Spleen (tissue), 11 donors: ENCODE measurements around the gene SURF1. TPM values are rescaled to one million over a fixed set of nuclear protein-coding genes. Genes with fewer than 3 reads are reported as not detected.

ENCODE experiments used
- DNase-seq: peaks from one replicate; pipeline ENCODE4 v3.0.0-alpha.2; 2020
- H3K27ac ChIP-seq, 8 donors: fragments of 200-600 bp; sonication (generic) in 7 of 8; 1 replicate in 4 of 8; 2 replicates in 4 of 8; pipeline versions ENCODE4 v1.5.0 to v1.8.0; 2016 to 2021; ENCODE audit warnings: inconsistent platforms in 4 of 8, mild to moderate bottlenecking in 4 of 8, moderate library complexity in 1 of 8
- H3K27me3 ChIP-seq, 7 donors: fragments of 200-600 bp; sonication (generic) in 6 of 7; replicated peaks in 1 of 7; 1 replicate in 4 of 7; 2 replicates in 3 of 7; pipeline versions ENCODE4 v1.5.0 to v1.8.0; 2016 to 2021; ENCODE audit warnings: inconsistent platforms in 3 of 7, mild to moderate bottlenecking in 1 of 7
- H3K36me3 ChIP-seq, 6 donors: fragments of 200-600 bp; sonication (generic) in 5 of 6; 1 replicate in 4 of 6; 2 replicates in 2 of 6; pipeline versions ENCODE4 v1.5.0 to v1.8.0; 2016 to 2021; ENCODE audit warnings: inconsistent platforms in 2 of 6
- H3K4me1 ChIP-seq, 6 donors: fragments of 200-600 bp; sonication (generic) in 5 of 6; 1 replicate in 3 of 6; 2 replicates in 3 of 6; pipeline versions ENCODE4 v1.5.0 to v1.8.0; 2016 to 2021; ENCODE audit warnings: inconsistent platforms in 3 of 6
- H3K4me3 ChIP-seq, 8 donors: fragments of 200-600 bp; sonication (generic) in 7 of 8; 1 replicate in 4 of 8; 2 replicates in 4 of 8; pipeline versions ENCODE4 v1.5.0 to v1.8.0; 2016 to 2021; ENCODE audit warnings: inconsistent platforms in 4 of 8, mild to moderate bottlenecking in 4 of 8, moderate library complexity in 2 of 8
- H3K9me3 ChIP-seq, 8 donors: fragments of 200-600 bp; sonication (generic) in 7 of 8; 1 replicate in 4 of 8; 2 replicates in 4 of 8; pipeline versions ENCODE4 v1.5.0 to v1.8.0; 2016 to 2021; ENCODE audit warnings: inconsistent platforms in 4 of 8
- CTCF ChIP-seq, 11 experiments: fragments of 200-600 bp in 7 of 11; fragments of 450-650 bp in 4 of 11; sonication (generic) in 4 of 11; IDR thresholded peaks in 8 of 11; conservative IDR thresholded peaks in 3 of 11; 1 replicate in 7 of 11; 2 replicates in 4 of 11; pipeline versions ENCODE4 v1.4.0 to v1.8.0; 2016 to 2021; ENCODE audit warnings: antibody characterized with exemption in 11 of 11, inconsistent platforms in 4 of 11, mild to moderate bottlenecking in 1 of 11
- POLR2A ChIP-seq, 3 donors: fragments of 450-650 bp; IDR thresholded peaks; one replicate each; pipeline ENCODE4 v1.5.1; 2017; ENCODE audit warnings: antibody characterized with exemption in 3 of 3, mild to moderate bottlenecking in 1 of 3
- POLR2AphosphoS5 ChIP-seq, 3 donors: sonication (generic); formaldehyde crosslinking; IDR thresholded peaks; one replicate each; pipeline ENCODE4 v1.5.1; 2017; ENCODE audit warnings: antibody characterized with exemption in 3 of 3
- WGBS, 5 donors: extraction: QIAGEN DNeasy Blood & Tissue Kit in 3 of 5; methylation state at CpG; one replicate each; pipeline versions ENCODE4 v1.1.5 to v1.1.7; 2013 to 2018; 5-methylcytosine and 5-hydroxymethylcytosine counted together
- intact Hi-C: fragments of 100-400 bp; cut with DNase I; formaldehyde crosslinking; loops from one replicate; pipeline ENCODE4 v1.15.0; 2023; ENCODE audit warnings: low total_unique reads
- polyA plus RNA-seq, 3 donors: library from polyadenylated mRNA; stranded (reverse); fragments of 200-250 nt; gene quantifications; one replicate each; pipeline ENCODE4 v1.2.1, GENCODE V29; 2013
- total RNA-seq, 7 donors: library from RNA; depleted of rRNA in 3 of 7; stranded (reverse); fragments of >200 nt in 3 of 7; fragmentation: NEBNext Ultra II Directional in 4 of 7; extraction: Animal tissue kit (Norgen Biotek cat#: 25700) in 4 of 7; gene quantifications; one replicate each; pipeline versions ENCODE4 v1.1.0 to v1.2.1, GENCODE V29; 2016 to 2021
- donor health status: healthy with polysubstance abuse.
- donor health status: DM: no; HTN: no; CAD: no; lungs with moderate emphysema.
- donor health status: DM: no; HTN: no; CAD: no.
- donor health status: Bipolar disorder and iron deficiency.
- donor health status: healthy.
- donor health status: DM: no; HTN: no; CAD: no.
- donor health status: DM: yes; HTN: yes; CAD: no.

SURF1 gene
- total and polyA plus RNA-seq, 10 donors, result 31.4 to 75.6 (median 36.2) TPM

DNA sequence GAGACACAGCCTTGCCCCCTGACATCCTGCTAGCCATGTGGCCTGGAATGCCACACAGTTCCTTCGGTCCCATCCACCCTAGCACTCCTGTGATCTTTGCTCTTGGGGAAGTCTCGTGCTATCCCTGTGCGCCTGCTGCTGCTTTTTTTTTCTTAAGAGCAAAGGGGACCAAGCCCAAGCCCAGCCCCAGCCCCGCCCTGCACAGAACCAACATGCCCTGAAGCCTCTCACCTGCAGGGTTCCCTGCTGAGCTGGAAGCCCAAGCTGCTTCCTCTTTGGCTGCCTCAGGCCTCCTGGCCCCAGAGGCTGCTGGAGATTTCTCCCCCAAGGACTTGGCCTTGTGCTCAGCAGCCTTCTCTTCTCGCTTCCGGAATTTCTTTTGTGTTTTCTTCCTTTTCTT lies 22.1 kb downstream of the SURF1 start:
- intact Hi-C loops, result no loop called here
- Histone ChIP-seq H3K27ac (no peak overlapping the region), H3K27me3 (no peaks in the 10 kb centered on the region), H3K36me3 (peaks cover 0 to 61% (median 47%) of the 10 kb centered on the region in 6 donors), H3K4me1 (peaks cover 15 to 68% (median 38%) of the 10 kb centered on the region in 6 donors), H3K9me3 (no peaks in the 10 kb centered on the region), H3K4me3 (no peak overlapping the region)
- DNase-seq, result peak; percentile 51
- no peak for TF ChIP-seq POLR2AphosphoS5 (IDR thresholded peaks at IDR 0.05)
- TF ChIP-seq CTCF (IDR thresholded peaks at IDR 0.05 in 8 of 11, conservative IDR thresholded peaks at IDR 0.05 in 3 of 11), result no peak
- TF ChIP-seq POLR2A (IDR thresholded peaks at IDR 0.05), result no peak
- WGBS, 5 donors, result 85 to 92% (median 90%) methylated on average over 6 of the region's 6 CpGs

DNA sequence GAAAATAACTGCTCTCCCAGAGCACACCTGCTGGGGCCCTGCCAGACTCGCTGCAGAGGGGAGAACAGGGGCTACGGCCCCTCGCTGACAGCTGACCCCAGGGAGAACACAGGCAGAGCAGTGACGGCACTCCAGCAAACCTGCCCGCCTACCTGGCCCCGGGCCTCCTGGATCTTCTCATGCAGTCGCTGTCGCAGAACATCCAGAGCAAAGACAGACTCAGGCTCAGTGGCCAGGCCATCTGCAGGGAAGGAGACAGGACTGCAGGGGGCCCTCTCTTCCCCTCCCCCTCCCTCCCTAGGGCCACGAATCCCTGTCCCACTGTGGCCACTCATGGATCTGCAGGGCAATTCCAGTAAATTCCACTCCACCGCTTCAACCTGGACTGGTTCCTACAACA lies 22.7 kb downstream of the SURF1 start:
- TF ChIP-seq POLR2AphosphoS5 (IDR thresholded peaks at IDR 0.05), result peak in 1 of 3 donors; percentile 25
- no peak for TF ChIP-seq CTCF (IDR thresholded peaks at IDR 0.05 in 8 of 11, conservative IDR thresholded peaks at IDR 0.05 in 3 of 11)
- no peak for TF ChIP-seq POLR2A (IDR thresholded peaks at IDR 0.05)
- intact Hi-C loops, result no loop called here
- no peak overlapping the region for H3K27ac ChIP-seq
- H3K27me3 ChIP-seq, result no peaks in the 10 kb centered on the region
- no peak overlapping the region for H3K4me3 ChIP-seq
- DNase-seq, result peak; percentile 66
- H3K4me1 ChIP-seq, result peaks cover 15 to 63% (median 38%) of the 10 kb centered on the region in 6 donors
- WGBS, 5 donors, result 92 to 96% (median 94%) methylated on average over 9 to 10 of the region's 10 CpGs
- H3K9me3 ChIP-seq, result no peaks in the 10 kb centered on the region
- H3K36me3 ChIP-seq, result peaks cover 0 to 55% (median 46%) of the 10 kb centered on the region in 6 donors

- Histone ChIP-seq H3K27me3 (no peaks in the 10 kb centered on the region), H3K9me3 (no peaks in the 10 kb centered on the region), H3K4me1 (peaks cover 15 to 58% (median 38%) of the 10 kb centered on the region in 6 donors), H3K4me3 (no peak overlapping the region), H3K27ac (no peak overlapping the region), H3K36me3 (peaks cover 0 to 53% (median 46%) of the 10 kb centered on the region in 6 donors)
- intact Hi-C loops, result no loop called here
- no peak for TF ChIP-seq POLR2A (IDR thresholded peaks at IDR 0.05)
- no peak for TF ChIP-seq POLR2AphosphoS5 (IDR thresholded peaks at IDR 0.05)
- no peak for TF ChIP-seq CTCF (IDR thresholded peaks at IDR 0.05 in 8 of 11, conservative IDR thresholded peaks at IDR 0.05 in 3 of 11)
- 91% methylated on average over 10 to 11 of the region's 11 CpGs for WGBS, 5 donors
- DNase-seq, result peak; percentile 47
Measured at GRCh38 chr9:133333011-133333410, 23.3 kb downstream of the SURF1 start.

GRCh38 chr9:133332381-133332730 lies 23.9 kb downstream of the SURF1 start:
- WGBS, 5 donors, result 86 to 96% (median 91%) methylated on average over 16 to 20 of the region's 20 CpGs
- Histone ChIP-seq H3K4me1 (peaks cover 15 to 52% (median 38%) of the 10 kb centered on the region in 6 donors), H3K9me3 (no peaks in the 10 kb centered on the region), H3K36me3 (peaks cover 0 to 53% (median 46%) of the 10 kb centered on the region in 6 donors), H3K27ac (no peak overlapping the region), H3K4me3 (no peak overlapping the region), H3K27me3 (no peaks in the 10 kb centered on the region)
- TF ChIP-seq POLR2AphosphoS5 (IDR thresholded peaks at IDR 0.05), result peak in 1 of 3 donors; percentile 19
- TF ChIP-seq POLR2A (IDR thresholded peaks at IDR 0.05), result no peak
- intact Hi-C loops, result no loop called here
- DNase-seq, result peak; percentile 65
